DMS53 treated with DMSO at 0.1 percent for 48 hours (cell line): ENCODE measurements around the gene SLC1A5.
"Not testable (repeated sequence)": the region's sequence is repeated elsewhere in the genome, so short reads cannot be mapped to it uniquely, and the experiment has no call there.

ENCODE experiments used
- DNase-seq: peaks from one replicate; lab custom pipeline; 2025; ENCODE audit not compliant: unreplicated experiment; lab: John Stamatoyannopoulos, UW

SLC1A5 gene

DNA sequence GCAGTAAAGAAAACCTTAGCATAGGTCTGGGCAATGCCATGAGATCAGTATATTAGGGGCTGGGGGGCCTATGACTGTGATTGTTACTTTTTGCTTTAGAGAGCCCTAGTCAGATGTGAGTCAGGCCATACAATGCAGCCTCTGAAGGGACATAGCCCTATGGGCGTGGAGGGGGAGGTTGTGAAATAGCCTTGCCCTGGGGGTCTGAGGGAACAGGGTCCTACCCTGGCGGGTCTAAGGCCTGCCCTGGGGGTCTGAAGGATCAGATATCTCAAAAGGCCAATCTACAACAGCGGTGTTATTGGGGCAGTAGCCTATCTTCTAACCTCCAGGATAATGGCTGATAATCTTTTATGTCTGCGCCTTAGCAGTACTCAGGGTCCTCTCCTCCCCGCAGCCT, 13.8 kb upstream of the SLC1A5 start:
- DNase-seq = no peak

DNA sequence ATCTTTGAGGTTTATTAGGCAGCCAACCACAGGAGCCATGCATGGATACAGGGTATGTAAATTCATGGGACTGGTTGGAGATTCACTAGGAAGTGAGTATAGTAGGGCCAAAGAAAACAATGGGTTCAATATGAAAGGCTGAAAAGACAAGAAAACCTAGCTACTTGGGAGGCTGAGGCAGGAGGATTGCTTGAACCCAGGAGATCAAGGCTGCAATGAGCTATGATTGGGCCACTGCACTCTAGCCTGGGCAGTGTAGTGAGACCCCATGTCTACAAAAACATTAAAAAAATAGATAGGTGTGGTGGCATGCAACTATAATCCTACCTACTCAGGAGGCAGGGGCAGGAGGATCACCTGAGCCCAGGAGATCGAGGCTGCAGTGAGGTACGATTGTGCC, 10.3 kb upstream of the SLC1A5 start:
- no peak for DNase-seq

DNA sequence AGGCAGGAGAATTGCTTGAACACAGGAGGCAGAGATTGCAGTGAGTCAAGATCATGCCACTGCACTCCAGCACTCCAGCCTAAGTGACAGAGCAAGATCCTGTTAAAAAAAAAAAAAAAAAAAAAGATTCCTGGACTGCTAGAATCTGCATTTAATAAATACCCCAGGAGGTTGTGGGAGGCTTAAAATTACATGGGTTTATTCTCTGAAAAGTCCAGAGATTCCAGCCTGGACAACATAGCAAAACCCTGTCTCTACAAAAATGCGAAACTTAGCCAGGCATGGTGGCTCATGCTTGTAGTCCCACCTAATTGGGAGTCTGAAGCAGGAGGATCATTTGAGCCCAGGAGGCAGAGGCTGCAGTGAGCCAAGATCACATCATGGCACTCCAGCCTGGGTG, 9.5 kb upstream of the SLC1A5 start:
- DNase-seq = no peak

DNA sequence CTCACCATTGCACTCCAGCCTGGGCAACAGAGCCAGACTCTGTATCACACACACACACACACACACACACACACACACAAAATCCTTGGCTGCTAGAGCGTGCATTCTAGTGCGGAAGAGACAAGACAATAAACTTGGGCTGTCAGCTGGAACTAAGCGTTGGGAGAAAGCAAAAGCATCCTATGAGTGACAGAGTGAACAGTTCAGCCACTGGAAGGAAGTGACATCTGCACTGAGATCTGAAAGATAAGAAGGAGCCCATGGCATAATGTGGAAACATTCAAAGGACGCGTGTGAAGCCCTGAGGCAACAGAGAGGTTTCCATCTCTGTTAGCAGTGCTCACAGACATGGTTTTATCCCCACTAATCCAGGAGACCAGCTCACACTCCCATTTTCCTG, 3.5 kb upstream of the SLC1A5 start:
- no peak for DNase-seq

DNA sequence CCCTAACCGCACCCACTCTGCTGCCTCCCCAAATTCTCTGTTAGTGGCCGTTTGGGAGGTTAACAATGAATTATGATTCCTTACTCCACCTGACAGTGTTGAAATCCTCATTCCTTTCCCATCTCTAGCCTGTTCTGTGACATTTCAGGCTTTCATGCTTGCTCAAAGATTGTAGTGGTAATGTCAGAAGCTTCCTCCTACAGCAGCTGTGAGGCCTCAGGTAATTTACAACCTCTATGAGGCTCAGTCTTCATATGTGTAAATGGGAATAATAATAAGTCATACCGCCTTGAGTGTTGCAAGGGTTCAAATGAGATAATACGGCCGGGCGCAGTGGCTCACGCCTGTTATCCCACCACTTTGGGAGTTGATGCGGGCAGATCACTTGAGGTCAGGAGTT, 977 bp upstream of the SLC1A5 start:
- DNase-seq = no peak

DNA sequence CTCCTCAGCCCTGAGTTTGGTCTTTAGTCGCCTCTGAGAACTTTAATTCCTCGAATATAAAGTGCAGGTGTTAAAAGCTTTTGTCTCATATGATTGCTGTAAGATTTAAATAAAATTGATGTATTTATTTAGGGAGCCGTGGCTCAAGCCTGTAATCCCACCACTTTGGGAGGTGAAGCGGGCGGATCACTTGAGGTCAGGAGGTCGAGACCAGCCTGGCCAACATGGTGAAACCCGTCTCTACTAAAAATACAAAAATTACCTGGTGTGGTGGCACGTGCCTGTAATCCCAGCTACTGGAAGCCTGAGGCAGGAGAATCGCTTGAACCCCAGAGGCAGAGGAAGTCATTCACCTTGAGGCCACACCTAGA, 559 bp upstream of the SLC1A5 start:
- no peak for DNase-seq

DNA sequence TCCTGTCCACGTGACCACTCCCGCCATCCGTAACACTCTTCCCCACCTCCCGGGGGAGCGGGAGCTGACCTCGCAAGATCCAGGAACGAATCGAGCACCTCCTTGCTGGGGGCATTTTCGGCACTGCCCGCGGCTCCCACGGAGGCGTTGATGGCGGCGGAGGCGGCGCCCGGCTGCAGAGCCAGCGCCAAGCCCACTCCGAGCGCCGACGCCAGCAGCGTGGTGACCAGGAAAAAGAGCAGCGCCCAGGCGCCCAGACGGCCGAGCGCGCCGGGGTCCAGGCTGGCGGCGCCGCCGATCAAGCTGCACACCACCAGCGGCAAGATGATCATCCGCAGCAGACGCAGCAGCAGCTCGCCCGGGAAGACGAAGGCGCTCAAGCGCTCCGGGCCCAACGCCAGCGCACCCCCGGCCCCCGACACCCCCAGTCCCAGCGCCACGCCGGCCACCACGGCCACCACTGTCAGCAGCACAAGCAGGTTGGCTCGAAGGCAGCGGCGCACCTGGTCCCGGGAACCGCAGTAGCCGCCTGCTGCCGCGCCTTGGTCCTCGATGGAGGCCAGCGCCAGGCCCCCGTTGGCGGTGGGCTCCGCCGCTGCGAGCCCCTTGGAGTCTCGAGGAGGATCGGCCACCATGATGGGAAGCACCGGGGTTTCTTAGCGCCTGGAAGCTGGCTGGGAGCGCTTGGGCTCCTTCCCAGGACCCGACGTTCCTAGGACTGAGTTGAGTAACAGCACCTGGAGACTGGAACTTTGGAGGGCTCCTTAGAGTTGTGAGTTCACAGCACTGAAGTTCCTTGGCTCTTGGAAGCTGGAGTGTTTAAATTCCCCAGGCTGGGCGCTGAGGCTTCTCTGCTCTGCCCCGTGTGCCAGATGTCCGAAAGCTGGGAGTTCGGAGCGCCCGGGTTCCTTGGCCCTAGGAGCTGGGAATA, 798 bp downstream of the SLC1A5 start:
- DNase-seq = peak; percentile 43

DNA sequence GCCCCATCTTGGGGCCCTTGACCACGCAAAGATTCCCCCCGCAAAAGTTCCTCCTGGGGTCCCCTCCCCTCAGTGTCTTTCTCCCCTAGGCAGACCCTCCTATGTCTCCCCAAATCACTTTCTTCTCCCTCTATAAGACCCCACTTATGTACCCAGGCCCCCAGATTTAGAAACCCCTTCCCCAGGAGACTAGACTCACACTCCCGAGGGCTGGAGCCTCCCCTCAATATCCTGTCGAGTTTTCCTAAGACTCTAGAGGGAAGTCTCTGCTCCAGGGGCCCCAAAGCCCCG, 1.4 kb downstream of the SLC1A5 start:
- DNase-seq = no peak

DNA sequence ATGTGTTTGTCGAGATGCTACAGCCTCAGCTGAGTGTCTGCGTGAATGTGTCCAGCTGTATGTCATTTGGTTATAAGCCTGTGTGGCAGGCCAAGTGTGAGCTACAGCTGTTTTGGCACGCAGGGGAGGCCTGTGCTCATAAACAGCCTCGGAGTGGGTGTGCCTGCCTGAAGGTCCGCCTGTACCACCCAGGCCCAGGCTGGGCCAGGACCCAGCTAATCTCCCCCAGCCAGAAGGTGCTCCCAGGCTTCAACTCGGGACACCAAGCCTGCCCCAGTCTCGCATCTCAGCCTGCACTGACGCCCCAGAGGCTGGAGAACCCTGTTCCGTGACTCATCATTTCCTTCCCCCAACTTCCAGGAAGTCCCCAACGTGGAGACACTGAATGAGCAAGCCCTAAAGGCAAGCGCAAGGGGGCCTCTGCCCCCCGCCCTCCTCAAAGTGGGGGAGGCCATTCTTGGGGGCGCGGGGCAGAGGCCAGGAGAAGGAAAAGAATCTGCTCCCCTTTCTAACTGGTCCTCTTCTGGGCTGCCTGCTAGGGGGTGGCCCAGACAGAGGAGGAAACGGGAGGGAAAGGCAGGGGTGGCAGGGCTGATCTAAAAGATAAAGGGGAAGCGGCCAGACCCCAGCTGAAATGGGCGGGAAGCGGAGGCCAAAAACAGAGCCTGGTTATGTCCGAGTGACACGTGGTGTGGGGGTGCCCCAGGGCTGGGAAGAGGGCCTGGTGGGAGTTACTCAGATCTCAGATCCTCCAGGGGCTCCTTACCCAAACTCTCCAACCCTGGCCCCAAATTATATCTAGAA, 2.0 kb downstream of the SLC1A5 start:
- DNase-seq = peak; percentile 68

DNA sequence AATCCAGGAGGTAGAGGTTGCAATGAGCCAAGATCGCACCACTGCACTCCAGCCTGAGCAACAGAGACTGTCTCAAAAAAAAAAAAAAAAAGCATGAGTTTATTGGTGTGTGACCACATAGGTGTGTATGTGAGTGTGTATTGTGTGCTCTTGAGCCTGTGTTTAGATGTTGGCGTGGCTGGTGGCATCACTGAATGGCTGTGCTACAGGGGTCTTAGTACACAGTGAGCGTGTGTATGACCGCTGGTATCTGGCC, 2.5 kb downstream of the SLC1A5 start:
- no peak for DNase-seq

DNA sequence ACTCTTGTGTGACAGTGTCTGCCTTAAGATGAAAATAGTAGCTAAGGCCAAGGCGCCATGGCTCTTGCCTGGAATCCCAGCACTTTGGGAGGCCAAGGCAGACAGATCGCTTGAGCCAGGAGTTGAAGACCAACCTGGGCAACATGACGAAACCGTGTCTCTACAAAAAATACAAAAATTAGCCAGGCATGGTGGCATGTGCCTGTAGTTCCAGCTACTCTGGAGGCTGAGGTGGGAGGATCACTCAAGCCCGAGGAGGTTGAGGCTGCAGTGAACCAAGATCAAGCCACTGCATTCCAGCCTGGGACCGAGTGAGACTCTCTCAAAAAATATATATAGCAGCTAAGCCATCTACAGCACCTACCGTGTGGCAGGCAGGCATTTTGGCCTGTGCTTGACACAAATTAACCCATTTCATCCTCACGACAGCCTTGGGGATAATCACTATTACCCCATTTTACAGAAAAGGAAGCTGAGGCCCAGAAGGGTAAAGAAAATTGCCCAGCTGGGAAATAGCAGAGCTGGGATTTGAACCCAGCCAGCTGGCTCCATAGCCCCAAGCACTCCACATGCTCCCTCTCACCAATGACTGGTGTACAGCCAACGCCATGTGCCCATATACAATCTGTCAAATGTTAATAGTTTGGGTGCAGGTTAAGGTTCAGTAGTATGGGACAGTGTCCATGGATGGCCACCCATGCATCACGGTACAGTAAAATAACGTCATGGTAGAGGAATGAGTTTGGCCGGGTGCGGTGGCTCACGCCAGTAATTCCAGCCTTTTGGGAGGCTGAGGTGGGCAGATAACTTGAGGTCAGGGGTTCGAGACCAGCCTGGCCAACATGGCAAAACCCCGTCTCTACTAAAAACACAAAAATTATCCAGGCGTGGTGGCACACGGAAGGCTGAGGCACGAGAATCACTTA, 3.1 kb downstream of the SLC1A5 start:
- no peak for DNase-seq

DNA sequence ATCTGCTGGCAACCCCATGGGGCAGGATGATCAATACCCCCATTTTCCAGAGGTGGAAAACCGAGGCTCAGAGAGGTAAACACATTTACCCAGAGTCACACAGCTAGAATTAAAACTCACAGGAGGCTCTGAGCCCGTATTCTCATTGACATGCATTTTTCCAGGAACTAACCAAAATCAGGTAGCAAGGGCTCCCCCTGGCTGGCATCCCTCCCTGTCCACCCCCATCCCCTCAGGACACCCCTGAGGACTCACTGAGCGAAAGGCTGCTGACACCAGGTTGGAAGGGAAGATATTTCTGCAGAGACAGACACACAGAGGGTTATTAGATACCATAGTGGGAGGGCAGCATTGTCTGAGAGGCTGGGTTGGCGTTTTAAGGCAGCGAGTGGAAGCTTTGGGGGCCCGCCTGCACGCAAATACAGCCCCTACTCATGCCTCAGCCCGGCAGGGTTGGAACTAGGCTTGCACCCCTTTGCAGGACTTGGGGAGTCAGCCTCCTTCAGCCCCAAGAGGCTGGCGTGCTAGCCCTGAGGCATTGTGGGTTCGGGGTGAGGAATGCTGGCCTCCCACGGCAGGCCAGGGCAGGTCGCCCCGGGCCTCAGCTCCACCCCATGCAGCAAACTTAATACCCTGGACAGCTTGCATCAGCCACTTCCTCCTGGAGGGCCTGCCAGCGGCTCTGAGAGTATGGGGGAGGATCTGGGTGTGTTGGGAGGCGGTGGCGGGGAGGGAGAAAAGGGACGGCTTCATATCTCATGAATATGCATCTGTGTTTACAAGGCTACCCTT, 3.9 kb downstream of the SLC1A5 start:
- DNase-seq = peak; percentile 62

DNA sequence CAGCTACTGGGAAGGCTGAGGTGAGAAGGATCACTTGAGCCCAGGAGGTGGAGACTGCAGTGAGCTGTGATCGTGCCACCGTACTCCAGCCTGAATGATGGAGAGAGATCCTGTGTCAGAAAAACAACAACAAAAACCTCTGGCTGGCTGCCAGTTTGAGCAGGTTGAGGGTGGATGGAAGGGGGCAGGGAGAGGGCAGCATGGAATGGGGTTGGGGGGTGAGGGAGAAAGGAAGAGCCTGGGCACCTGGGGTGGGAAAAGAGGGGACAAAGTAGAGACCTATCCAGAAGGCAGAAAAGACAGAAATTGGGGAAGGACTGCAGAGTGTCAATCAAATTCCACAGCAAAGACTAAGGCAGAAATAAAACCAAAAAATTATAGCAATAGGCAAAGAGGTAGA, 4.7 kb downstream of the SLC1A5 start:
- peak; percentile 48 for DNase-seq

DNA sequence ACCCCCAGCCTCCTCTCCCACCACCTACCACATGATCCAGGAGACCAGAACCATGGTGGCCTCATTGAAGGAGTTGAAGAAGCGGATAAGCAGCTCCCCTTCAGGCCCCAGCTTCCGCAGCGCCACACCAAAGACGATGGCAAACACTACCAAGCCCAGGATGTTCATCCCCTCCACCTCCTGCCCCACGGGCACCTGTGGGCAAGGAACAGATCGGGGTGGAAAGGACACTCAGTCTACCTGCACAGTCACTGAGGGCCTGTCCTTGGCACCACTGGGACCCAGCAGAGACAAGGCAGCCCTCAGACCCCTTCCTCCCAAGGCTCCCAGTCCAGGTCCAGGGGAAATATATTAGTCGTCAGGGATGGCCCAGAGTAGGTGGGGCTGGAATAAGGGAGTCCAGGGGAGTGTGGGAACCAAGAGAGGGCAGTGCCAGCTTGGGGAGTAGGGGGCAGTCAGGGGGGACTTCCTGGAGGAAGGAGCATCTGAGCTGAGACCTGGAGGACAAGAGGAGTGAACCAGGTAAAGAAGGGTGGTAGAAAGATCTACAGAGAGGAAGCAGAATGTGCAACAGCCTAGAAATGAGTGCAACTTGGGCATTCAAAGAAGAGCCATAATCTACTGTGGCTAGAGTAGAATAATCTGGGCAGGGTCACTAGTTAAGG, 5.9 kb downstream of the SLC1A5 start:
- no peak for DNase-seq

DNA sequence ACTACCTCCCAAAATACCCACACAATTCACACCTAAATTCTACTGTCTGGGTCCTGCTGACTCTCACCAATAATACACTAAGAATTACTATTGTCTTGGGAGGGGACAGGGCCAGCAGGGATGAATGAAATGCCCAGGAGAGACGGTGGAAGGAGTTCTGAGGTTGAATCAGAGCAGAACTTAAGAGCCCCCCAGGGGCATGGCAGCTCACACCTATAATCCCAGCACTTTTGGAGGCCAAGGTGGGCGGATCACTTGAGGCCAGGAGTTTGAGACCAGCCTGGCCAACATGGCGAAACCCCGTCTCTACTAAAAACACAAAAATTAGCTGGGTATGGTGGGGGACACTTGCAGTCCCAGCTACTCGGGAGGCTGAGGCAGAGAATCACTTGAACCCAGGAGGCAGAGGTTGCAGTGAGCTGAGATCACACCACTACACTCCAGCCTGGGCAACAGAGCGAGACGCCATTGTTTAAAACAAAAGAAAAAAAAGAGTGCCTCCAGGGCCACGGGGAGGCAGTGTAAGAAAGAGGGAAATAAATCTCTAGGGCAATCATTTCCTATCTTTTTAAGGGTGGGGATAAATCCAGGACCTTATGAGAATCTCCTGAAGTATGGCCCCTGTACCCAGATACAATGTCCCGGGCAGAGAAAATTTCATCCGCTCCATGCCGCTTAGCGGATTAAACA, 10.3 kb downstream of the SLC1A5 start:
- DNase-seq = not testable (repeated sequence)

DNA sequence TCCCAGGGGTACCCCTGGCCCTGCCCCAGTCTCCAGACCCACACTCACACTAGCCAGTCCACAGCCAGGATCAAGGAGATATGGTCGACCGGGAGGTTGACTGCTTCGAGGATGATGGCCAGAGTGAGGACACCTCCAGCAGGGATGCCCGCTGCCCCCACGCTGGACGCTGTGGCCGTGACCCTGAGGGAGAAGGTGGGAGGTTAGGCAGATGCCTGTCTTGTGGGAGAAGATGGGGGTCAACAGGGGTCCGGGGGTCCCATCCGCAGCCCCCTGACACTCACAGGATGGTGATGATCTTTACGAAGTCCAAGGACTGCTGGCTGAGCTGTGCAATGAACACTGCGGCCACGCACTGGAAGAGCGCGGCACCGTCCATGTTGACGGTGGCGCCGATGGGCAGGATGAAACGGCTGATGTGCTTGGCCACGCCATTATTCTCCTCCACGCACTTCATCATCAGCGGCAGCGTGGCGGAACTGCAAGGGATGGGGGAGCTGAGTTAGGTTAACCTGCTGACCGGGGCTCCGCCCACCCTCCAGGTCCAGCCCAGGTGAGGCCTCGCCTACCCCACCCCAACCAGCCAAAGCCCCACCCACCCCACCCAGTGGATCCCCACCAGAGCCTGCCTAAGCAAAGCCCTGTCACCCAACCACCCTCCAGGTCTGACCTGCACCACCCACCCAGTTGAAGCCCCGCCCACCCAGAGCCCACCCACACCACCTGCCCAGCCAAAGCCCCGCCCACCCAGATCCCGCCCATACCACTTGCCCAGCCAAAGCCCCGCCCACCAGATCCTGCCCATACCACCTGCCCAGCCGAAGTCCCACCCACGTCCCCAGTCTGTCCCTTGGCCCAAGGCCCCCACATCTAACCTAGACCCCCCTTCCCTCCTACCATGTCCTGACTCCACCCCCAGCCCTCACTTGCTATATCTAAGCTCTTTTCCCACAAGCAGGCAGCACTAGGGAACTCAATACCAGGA, 11.2 kb downstream of the SLC1A5 start:
- DNase-seq = no peak

DNA sequence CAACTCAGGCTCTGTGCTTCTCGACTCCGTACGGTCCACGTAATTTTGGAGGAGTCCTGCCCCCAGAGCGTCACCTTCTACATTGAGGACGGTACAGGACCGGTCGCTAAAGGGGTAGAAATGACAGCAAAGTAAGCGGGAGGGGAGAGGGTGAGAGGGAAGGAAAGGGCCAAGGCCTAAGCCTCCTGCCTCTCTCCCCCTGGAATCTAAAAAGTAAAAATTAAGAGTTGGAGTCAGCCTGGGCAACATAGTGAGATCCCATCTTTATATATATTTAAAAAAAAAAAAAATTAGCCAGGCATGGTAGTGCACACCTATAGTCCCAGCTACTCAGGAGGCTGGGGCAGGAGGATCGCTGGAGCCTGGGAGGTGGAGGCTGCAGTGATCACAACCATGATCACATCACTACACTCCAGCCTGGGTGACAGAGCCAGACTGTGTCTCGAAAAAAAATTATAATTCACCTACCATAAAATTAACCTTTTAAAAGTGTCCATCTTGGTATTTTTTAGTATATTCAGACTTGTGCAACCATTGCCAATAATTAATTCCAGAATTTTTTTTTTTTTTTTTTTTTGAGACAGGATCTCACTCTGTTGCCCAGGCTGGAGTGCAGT, 12.6 kb downstream of the SLC1A5 start:
- DNase-seq = no peak

DNA sequence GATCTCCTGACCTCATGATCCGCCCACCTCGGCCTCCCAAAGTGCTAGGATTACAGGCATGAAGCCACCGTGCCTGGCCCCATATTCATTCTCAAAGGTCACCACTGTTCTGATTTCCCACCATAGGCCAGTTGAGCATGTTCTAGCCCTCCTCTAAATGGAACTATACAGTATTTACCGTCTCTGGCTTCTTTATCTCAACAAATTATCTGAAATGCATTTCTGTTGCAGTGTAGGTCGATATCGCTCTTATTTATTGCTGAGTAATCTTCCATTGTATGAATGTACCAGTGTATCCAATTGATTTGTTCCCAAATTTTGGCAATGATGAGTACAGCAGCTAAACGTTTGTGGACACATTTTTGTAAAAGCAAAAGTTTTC, 15.4 kb downstream of the SLC1A5 start:
- DNase-seq = no peak
